Smooth muscle cell (in vitro differentiated cells): ENCODE measurements around the gene SYTL2. TPM values are rescaled to one million over a fixed set of nuclear protein-coding genes. Genes with fewer than 3 reads are reported as not detected.

Source experiments
- DNase-seq: peaks from one replicate; lab custom pipeline; 2025; ENCODE audit not compliant: unreplicated experiment; lab: John Stamatoyannopoulos, UW
- H2AFZ ChIP-seq: fragments of 200-600 bp; sonication (generic); 2 replicates; pipeline ENCODE4 v1.6.0; 2016; ENCODE audit warnings: antibody characterized with exemption, low read depth, mild to moderate bottlenecking
- H3F3A ChIP-seq: fragments of 200-600 bp; sonication (generic); 2 replicates; pipeline ENCODE4 v1.6.0; 2017; ENCODE audit warnings: antibody characterized with exemption, low read depth
- H3K27ac ChIP-seq: fragments of 200-600 bp; sonication (generic); 2 replicates; pipeline ENCODE4 v1.5.1; 2016; ENCODE audit warnings: low read depth, mild to moderate bottlenecking
- H3K27me3 ChIP-seq: fragments of 200-600 bp; sonication (generic); 2 replicates; pipeline ENCODE4 v1.6.1; 2016; ENCODE audit warnings: low read depth, mild to moderate bottlenecking
- H3K36me3 ChIP-seq: fragments of 200-600 bp; sonication (generic); 2 replicates; pipeline ENCODE4 v1.5.1; 2016; ENCODE audit warnings: low read depth
- H3K4me1 ChIP-seq: fragments of 200-600 bp; sonication (generic); 2 replicates; pipeline ENCODE4 v1.5.1; 2016; ENCODE audit warnings: low read depth
- H3K4me2 ChIP-seq: fragments of 200-600 bp; sonication (generic); 2 replicates; pipeline ENCODE4 v1.6.0; 2016; ENCODE audit warnings: mild to moderate bottlenecking
- H3K4me3 ChIP-seq: fragments of 200-600 bp; sonication (generic); 2 replicates; pipeline ENCODE4 v1.5.1; 2016; ENCODE audit warnings: mild to moderate bottlenecking
- H3K79me2 ChIP-seq: fragments of 200-600 bp; sonication (generic); 2 replicates; pipeline ENCODE4 v1.6.0; 2016; ENCODE audit warnings: low read depth, mild to moderate bottlenecking
- H3K9ac ChIP-seq: fragments of 200-600 bp; sonication (generic); 2 replicates; pipeline ENCODE4 v1.6.0; 2016; ENCODE audit warnings: low read depth
- H3K9me3 ChIP-seq: fragments of 200-600 bp; sonication (generic); replicated peaks from 2 replicates; pipeline ENCODE4 v1.5.1; 2016; ENCODE audit warnings: low read depth
- H4K20me1 ChIP-seq: fragments of 200-600 bp; sonication (generic); 2 replicates; pipeline ENCODE4 v1.6.0; 2016; ENCODE audit warnings: low read depth
- WGBS: methylation state at CpG from one replicate; pipeline ENCODE4 v1.1.7; 2016; ENCODE audit warnings: low lambda C conversion rate; 5-methylcytosine and 5-hydroxymethylcytosine counted together
- polyA plus RNA-seq: library from polyadenylated mRNA; unstranded; fragments of >200 nt; fragmentation: Nextera tagmentation; extraction: Ambion mirVana; gene quantifications from 2 replicates; pipeline ENCODE4 v1.2.1, GENCODE V29; 2016
- total RNA-seq: library from RNA; depleted of rRNA; stranded (reverse); fragments of >200 nt; gene quantifications from 2 replicates; pipeline ENCODE4 v1.2.3, GENCODE V29; 2014
- TF ChIP-seq, protein P1 (sequence below): fragments of 200-600 bp; sonication (generic); IDR thresholded peaks from 2 replicates; pipeline ENCODE4 v1.5.1; 2017; ENCODE audit warnings: borderline replicate concordance, mild to moderate bottlenecking, antibody characterized with exemption; ENCODE audit not compliant: insufficient read depth, poor library complexity, severe bottlenecking

The SYTL2 gene
- total and polyA plus RNA-seq, 2 experiments from 2014 or later: 10.4 to 50.7 TPM

DNA sequence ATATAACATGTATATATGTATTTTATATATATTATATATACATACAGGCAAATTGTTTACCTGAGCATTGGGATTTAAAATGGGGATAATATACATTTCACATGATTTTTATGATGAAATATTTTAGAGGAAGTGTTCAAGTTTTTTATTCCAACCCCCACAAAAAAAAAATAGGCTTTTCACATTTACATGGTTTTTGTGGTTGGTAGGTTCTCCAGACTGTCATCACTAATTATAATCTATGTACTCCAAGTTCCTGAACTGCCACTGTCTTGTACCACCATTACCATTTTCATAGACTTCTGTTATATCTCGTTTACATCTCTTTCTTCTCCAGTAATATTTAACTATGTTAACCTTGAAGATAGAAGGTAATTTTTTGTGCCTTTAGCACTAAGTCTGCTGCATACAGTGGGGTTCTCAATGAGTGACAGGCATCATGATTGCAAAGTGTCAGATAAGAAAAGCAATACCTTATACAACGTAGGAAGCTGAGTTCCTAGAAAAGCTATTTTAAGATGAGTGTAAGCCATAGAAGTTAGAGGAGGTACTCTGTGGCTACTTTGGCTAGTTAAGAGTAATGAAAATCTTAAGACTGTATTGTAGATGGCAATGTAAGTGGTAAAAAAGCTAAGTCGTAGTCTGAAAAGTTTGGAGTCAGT, 158.0 kb downstream of the SYTL2 start:
- Histone ChIP-seq H3K36me3 (peaks cover 15% of the 10 kb centered on the region), H4K20me1 (peaks cover 29% of the 10 kb centered on the region), H3K9me3 (no peaks in the 10 kb centered on the region), H2AFZ (no peak overlapping the region), H3K27me3 (no peaks in the 10 kb centered on the region), H3K4me1 (peaks cover 4% of the 10 kb centered on the region), H3K27ac (no peak overlapping the region), H3K9ac (no peak overlapping the region), H3K4me3 (no peak overlapping the region), H3K4me2 (no peak overlapping the region), H3K79me2 (peaks cover 15% of the 10 kb centered on the region), H3F3A (peaks cover 21% of the 10 kb centered on the region)
- DNase-seq: no peak
- 89% methylated on average over 3 of the region's 3 CpGs for WGBS
- TF ChIP-seq, protein P1, sequence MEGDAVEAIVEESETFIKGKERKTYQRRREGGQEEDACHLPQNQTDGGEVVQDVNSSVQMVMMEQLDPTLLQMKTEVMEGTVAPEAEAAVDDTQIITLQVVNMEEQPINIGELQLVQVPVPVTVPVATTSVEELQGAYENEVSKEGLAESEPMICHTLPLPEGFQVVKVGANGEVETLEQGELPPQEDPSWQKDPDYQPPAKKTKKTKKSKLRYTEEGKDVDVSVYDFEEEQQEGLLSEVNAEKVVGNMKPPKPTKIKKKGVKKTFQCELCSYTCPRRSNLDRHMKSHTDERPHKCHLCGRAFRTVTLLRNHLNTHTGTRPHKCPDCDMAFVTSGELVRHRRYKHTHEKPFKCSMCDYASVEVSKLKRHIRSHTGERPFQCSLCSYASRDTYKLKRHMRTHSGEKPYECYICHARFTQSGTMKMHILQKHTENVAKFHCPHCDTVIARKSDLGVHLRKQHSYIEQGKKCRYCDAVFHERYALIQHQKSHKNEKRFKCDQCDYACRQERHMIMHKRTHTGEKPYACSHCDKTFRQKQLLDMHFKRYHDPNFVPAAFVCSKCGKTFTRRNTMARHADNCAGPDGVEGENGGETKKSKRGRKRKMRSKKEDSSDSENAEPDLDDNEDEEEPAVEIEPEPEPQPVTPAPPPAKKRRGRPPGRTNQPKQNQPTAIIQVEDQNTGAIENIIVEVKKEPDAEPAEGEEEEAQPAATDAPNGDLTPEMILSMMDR: no peak

GRCh38 chr11:85651118-85651517, 159.8 kb downstream of the SYTL2 start:
- Histone ChIP-seq H3K9ac (no peak overlapping the region), H3K9me3 (no peaks in the 10 kb centered on the region), H3K36me3 (peaks cover 5% of the 10 kb centered on the region), H4K20me1 (peaks cover 12% of the 10 kb centered on the region), H3K27me3 (no peaks in the 10 kb centered on the region), H3K4me1 (peaks cover 4% of the 10 kb centered on the region), H2AFZ (no peak overlapping the region), H3K27ac (no peak overlapping the region), H3F3A (peaks cover 7% of the 10 kb centered on the region), H3K4me2 (no peak overlapping the region), H3K4me3 (no peak overlapping the region), H3K79me2 (no peaks in the 10 kb centered on the region)
- WGBS: 97% methylated on average over 1 of the region's 1 CpG
- TF ChIP-seq, protein P1: no peak
- DNase-seq: no peak

DNA sequence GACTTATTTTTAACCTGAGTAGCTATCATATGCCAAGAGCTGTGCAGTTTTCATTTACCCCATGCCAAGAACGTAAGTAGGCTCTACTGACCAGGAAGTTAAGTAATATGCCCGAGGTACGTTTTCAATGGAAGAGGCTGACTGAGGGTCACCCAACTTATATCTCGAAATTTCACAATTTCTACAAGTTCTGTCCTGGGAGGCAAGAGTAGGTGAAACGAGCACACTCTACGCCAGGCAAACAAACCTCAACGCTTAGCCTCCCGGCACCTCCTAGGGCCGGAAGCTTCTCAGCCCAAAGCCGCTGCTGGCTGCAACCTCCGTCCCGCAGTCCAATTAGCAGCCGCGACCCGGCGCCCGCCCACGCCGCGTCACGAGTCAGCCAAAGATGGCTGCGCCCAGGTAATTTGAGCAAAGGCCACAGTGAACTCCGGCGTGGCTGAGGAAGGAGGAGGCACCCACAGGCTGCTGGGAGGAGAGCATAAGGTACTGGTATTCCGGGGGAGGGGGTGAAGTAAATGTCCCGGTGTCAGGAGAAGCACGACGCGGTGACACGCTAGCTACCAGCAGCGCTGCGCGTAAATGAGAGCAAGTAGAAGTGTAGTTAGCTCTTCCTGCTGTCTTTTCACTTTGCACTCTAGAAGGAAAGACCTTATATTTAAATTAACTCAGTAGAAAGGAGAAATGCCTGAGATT, 163.2 kb downstream of the SYTL2 start, which contains the start of gene TMEM126A:
TSS of gene TMEM126A (plus strand) at position 364 of the 696 bp plus-strand sequence. CDS start 2,289 bp downstream, outside the sequence.
- H3K9ac ChIP-seq: peak within 1 kb of the TSS; percentile 76
- no peaks in the 10 kb centered on the region for H3K36me3 ChIP-seq
- WGBS: 1% methylated on average over 33 of the region's 33 CpGs
- peaks cover 4% of the 10 kb centered on the region for H3K4me1 ChIP-seq
- no peaks in the 10 kb centered on the region for H3K79me2 ChIP-seq
- H3K4me3 ChIP-seq: peak within 1 kb of the TSS; percentile 63
- H3K27me3 ChIP-seq: no peaks in the 10 kb centered on the region
- H2AFZ ChIP-seq: peak within 1 kb of the TSS; percentile 33
- H3K4me2 ChIP-seq: peak within 1 kb of the TSS; percentile 90
- no peaks in the 10 kb centered on the region for H4K20me1 ChIP-seq
- H3K9me3 ChIP-seq: no peaks in the 10 kb centered on the region
- peak; percentile 49 for DNase-seq
- peak within 1 kb of the TSS; percentile 77 for H3K27ac ChIP-seq
- H3F3A ChIP-seq: no peaks in the 10 kb centered on the region
- TF ChIP-seq, protein P1: no peak
